Measurements from ENCODE around the gene TBCD. TPM values are rescaled to one million over a fixed set of nuclear protein-coding genes. Genes with fewer than 3 reads are reported as not detected.

Gene TBCD
- polyA plus RNA-seq, 5 donors = 87.2 to 119 (median 109) TPM

Other genes with a start within 250 kb of the TBCD start
- gene FOXK2, start 232.3 kb upstream of the TBCD start, polyA plus RNA-seq (ENCODE audit: insufficient read depth in 1 of 5, insufficient read length in 5 of 5, low replicate concordance in 1 of 5) = 10 to 100 TPM; 29.2 to 41.7 (median 34.8) TPM
- 10 to 100 TPM; 74.0 to 95.4 (median 86.4) TPM for gene WDR45B, start 103.6 kb upstream of the TBCD start, polyA plus RNA-seq (ENCODE audit: insufficient read depth in 1 of 5, insufficient read length in 5 of 5, low replicate concordance in 1 of 5)
- gene RAB40B, start 53.4 kb upstream of the TBCD start, polyA plus RNA-seq (ENCODE audit: insufficient read depth in 1 of 5, insufficient read length in 5 of 5, low replicate concordance in 1 of 5) = 10 to 100 TPM; 15.4 to 31.9 (median 22.4) TPM
- 10 to 100 TPM; 41.8 to 56.7 (median 53.0) TPM for gene FN3KRP, start 35.4 kb upstream of the TBCD start, polyA plus RNA-seq (ENCODE audit: insufficient read depth in 1 of 5, insufficient read length in 5 of 5, low replicate concordance in 1 of 5)
- 10 to 100 TPM in 4 of 5 donors, 1 to 10 TPM in 1; 9.7 to 21.7 (median 19.2) TPM for gene FN3K, start 16.4 kb upstream of the TBCD start, polyA plus RNA-seq (ENCODE audit: insufficient read depth in 1 of 5, insufficient read length in 5 of 5, low replicate concordance in 1 of 5)
- under 1 TPM; 0.34 to 0.73 (median 0.53) TPM for gene ZNF750, start 88.0 kb downstream of the TBCD start, polyA plus RNA-seq (ENCODE audit: insufficient read depth in 1 of 5, insufficient read length in 5 of 5, low replicate concordance in 1 of 5)